HFF-Myc (cell line): ENCODE results near the gene FBXO24.

Source experiments
- DNase-seq: peaks from one replicate; pipeline ENCODE4 v3.0.0-alpha.2; 2011; ENCODE audit warnings: low read depth; ENCODE audit errors: extremely low read depth
- H3K4me3 ChIP-seq: replicated peaks from 2 replicates; pipeline ENCODE4 v1.5.1; 2011; ENCODE audit warnings: low read depth, mild to moderate bottlenecking, control low read depth, low read length
- TF ChIP-seq, protein P1 (sequence below): IDR thresholded peaks from 2 replicates; pipeline ENCODE4 v1.5.1; 2012; ENCODE audit warnings: mild to moderate bottlenecking, low read depth, low read length, control low read depth; ENCODE audit errors: missing control alignments

Gene FBXO24

DNA sequence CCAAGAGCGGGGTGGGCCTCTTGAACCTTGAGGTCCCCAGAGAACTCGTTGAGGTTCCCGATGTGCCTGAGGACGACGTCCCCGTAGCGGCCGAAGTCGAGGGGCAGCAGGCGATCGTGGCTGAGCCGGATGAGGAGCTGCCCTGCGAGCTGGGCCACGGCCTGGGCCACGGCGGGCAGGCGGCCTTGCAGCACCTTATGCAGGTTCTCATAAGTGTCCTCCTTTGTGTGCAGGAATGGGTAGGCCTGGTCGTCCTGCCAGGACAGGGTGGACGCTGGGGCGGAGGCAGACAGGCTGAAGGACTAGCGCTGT lies 41.1 kb downstream of the FBXO24 start:
- H3K4me3 ChIP-seq, result peak overlapping the region; percentile 58

DNA sequence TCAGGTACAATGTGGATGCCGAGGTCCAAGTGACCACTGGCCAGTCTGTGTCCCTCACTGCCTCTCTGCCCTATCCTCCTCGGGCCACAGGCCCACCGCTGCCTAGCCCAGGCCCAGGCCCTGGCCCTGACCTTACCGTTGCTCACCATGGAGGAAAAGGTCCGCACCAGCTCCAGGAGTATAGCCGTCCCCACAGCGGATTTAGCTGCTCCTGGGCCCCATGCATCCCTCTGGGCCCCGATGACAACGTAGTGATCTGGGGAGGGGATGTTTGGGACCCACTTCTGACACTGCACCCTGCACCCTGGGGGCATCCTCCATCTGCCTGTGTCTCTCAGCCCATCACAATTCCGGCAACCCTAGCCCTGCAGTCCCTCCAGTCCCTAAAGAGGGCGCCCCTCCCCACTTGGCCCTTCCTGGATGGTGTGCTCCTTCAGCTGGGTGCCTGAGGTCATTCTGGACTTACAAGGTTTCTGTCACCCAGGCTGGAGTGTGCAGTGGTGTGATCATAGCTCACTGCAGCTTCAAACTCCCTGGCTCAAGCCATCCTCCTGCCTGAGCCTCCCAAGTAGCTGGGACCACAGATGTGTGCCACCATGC lies 43.1 kb downstream of the FBXO24 start:
- no peak for DNase-seq

More for the DNA sequence above, 41.1 kb downstream of the FBXO24 start:
- TF ChIP-seq, protein P1, sequence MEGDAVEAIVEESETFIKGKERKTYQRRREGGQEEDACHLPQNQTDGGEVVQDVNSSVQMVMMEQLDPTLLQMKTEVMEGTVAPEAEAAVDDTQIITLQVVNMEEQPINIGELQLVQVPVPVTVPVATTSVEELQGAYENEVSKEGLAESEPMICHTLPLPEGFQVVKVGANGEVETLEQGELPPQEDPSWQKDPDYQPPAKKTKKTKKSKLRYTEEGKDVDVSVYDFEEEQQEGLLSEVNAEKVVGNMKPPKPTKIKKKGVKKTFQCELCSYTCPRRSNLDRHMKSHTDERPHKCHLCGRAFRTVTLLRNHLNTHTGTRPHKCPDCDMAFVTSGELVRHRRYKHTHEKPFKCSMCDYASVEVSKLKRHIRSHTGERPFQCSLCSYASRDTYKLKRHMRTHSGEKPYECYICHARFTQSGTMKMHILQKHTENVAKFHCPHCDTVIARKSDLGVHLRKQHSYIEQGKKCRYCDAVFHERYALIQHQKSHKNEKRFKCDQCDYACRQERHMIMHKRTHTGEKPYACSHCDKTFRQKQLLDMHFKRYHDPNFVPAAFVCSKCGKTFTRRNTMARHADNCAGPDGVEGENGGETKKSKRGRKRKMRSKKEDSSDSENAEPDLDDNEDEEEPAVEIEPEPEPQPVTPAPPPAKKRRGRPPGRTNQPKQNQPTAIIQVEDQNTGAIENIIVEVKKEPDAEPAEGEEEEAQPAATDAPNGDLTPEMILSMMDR, result no peak
- DNase-seq, result no peak

DNA sequence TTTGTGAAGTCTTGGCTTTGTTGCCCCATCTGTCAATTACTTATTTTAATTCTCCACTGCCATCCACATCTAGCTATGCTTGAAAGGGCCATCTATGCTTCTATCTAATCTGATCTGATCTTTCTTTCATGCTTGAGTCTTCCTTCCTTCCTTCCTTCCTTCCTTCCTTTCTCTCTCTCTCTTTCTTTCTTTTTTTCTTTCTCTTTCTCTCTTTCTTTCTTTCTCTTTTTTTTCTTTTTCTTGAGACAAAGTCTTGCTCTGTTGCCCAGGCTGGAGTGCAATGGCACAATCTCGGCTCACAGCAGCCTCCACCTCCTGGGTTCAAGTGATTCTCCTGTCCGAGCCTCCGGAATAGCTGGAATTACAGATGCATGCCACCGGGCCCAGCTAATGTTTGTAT lies 43.9 kb downstream of the FBXO24 start:
- no peak for DNase-seq
- TF ChIP-seq, protein P1, result no peak
- no peak overlapping the region for H3K4me3 ChIP-seq

More for the DNA sequence above, 43.1 kb downstream of the FBXO24 start:
- TF ChIP-seq, protein P1, result peak; percentile 59
- H3K4me3 ChIP-seq, result no peak overlapping the region

DNA sequence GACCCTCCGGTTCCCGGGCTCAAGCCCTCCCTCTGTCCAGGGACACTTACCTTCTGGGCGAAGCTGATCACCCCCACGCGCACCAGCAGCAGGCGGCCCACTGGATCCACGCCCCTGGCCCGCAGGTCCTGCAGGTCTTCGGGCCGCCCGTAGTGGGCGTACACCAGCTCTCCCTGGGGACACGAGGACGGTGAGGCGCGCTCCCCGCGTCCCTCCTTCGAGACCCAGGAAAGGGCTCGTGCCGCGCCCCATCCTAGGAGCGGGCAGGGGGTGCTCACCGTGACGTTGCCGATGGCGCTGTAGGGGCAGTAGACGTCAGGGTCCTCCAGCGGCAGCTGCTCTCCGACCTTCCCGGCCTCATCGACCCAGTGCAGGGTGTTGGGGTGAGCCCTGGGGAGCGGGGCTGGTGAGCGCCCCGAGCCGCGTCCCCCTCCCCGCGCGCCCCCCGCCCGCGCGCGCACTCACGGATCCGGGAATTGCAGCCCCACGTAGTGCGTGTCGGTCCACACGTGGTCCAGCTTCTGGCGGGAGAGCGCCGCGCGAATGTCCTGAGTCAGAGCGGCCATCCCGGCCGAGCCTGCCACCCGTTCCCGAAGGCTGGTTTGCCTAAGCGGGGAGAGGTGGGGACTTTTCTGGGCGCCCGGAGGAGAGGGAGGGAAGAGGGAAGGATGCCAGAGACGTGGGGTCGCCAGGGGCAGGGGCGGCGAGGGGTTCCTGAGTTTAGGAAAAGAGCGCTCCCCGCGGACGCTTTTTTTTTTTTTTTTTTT lies 47.0 kb downstream of the FBXO24 start:
- peak overlapping the region; percentile 48 for H3K4me3 ChIP-seq
- TF ChIP-seq, protein P1, result peak; percentile 24
- no peak for DNase-seq

DNA sequence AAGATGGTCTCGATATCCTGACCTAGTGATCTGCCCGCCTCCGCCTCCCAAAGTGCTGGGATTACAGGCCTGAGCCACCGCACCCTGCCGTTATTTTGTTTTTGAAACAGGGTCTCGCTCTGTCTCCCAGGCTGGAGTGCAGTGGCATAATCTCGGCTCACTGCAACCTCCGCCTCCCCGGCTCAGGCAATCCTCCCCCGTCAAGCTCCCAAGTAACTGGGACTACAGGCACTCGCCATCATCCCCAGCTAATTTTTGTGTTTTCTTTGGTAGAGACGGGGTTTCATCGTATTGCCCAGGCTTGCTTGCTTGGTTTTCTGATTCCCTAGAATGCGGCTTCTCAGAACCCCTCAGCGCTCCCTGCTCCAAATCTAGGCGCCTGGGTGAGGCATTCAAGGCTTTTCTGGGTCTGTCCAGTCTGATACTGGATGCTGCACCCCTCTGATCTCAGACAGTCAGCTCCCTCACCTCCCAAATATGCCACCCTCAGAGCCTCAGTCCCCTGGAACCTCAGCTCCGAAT lies 53.9 kb downstream of the FBXO24 start:
- no peak for DNase-seq
- TF ChIP-seq, protein P1, result no peak
- no peak overlapping the region for H3K4me3 ChIP-seq

DNA sequence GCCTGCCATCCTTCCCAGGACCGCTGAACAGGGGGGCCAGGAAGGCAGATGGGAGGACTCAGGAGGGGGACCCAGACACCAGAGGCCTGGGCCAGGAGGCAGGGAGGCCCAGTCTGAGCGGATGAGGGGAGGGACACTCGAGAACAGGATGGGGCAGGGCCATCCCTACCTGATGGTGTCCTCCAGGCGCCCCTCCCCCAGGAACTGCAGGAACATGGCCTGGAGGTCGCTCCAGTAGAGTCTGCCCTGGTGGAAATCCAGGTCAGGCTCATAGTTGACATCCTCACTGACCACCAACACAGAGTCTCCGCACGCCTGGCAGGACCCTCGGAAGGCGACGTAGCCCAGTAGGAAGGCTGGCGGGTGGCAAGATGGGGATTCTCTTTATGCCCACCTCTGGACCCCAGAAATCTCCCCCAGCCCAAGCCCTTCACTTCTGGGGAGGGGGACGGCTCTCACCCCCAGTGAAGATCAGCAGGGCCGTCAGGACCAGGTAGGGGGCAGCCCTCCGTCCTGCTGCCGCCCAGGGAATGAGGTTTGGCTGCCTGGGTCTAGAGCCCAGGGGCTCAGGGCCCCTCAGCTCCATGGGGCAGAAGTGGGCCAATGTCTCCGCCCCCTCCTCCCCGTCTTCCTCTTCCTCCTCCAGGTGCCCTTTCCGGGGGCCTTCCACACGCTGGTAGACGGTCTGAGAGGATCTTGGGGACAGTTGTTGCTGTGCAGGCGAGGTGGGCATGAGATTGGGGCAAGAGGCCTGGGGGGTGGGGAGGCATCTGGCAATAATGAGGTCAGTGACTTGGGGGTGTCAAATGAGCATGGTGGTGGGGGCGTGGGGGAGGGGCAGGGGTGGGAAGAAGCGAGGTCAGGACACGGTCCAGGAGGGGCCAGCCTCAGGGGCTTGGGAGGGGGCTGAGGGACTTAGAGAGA lies 54.7 kb downstream of the FBXO24 start:
- TF ChIP-seq, protein P1, result no peak
- DNase-seq, result no peak
- no peak overlapping the region for H3K4me3 ChIP-seq
